ENCODE data around the gene PNMA1. TPM values are rescaled to one million over a fixed set of nuclear protein-coding genes. Genes with fewer than 3 reads are reported as not detected.
A peak's percentile ranks its signal among the peaks of the same experiment; 100 is the strongest.

PNMA1 gene
- total RNA-seq, 1 donor from 2014 or later: 12.9 TPM

DNA sequence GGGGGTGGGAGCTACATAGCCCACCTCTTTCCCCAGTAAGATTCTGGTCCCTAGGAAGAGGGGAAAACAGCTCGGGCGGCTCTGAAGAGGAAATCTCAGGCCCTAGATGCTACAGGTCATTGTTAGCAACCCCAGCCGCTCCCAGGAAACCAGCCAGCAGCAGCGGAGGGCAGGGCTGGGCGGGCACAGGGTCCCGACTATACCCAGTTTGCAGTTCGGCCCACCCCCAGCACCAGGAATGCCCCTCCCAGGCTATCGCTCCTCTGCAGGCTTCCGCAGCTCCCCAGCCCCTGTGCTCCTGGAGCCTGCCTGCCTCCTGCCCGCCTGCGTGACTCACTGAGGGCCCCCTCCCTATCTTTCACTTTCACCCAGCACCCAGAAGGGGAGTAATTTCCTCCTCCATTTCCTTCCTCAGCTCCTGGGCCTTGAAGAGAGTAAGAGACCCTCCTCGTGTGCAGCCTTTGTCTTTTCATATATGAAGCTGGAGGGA lies 27.2 kb upstream of the PNMA1 start:
- DNase-seq: peak; percentile 86
- ATAC-seq (ENCODE audit: poor library complexity): peak; percentile 69
- intact Hi-C loops (cut with DNase I): no loop called here

DNA sequence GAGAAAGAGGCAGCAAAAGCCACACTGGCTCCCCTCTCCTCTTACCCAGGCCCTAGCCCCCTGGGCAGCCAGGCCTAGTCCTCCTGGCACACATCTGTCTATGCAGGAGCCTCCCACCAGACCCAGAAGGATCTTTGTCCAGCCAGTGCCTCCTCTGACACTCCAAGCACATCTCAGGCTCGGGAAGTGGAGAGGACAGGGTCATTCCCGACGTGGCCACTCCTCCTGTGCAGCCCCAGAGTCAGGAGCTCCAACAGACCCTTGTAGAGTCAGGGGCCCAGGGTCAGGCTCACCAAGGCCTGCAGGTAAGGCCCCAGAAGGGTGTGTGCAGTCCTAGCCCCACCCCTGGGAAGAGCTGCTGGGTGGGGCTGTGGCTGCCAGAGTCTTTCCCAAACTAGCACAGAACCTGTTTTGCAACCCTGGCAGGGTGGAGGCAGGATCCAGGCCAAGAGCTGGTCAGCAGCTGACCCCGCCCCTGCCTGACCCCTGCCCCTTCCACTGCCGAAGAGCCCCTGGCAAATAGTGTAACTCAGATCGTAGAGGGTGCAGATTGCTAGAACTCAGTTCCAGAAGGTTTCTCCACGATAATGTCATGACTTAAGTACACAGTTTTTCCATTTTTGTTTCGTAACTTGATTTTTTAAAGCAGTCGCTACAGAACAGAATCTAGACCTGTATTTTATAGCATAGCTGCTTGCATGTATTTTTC lies 26.6 kb upstream of the PNMA1 start:
- peak; percentile 81 for ATAC-seq (ENCODE audit: poor library complexity)
- intact Hi-C loops (cut with DNase I): no loop called here
- peak; percentile 87 for DNase-seq

DNA sequence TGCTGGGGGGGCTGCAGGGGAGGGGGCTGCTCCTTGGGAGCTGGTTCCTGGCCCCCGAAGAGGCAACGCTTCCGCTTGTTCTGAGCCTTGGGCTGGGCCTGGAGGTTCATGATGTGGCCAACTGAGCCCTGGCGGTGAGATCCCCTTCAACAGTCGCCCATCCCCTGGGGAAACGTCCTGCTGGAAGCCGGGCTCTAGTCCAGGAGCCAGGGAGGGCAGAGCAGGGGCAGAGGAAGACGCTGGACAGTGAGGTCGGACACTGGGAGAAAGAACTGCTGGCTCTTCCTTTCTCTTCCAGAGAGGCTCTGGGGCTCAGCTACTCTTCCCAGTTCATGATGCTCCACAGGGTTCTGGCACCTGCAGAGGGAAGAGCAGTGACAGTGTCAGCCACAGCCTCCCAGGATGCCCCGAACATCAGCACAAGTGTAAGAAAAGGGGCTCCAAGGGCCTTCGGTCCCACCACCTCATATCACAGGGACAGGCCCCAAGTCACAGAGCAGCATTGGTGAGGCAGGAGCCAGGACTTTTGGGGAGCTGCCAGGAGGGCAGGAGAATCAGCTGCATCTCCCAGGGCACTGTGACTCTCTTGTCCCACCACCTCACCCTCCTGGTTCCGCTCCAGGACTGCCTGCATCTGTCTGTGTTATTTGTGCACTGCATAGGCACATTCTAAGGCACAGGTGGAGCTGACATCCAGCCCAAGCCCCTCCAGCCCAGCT lies 25.9 kb upstream of the PNMA1 start:
- intact Hi-C loops (cut with DNase I): no loop called here
- ATAC-seq (ENCODE audit: poor library complexity) (no peak), DNase-seq (peak; percentile 51)

DNA sequence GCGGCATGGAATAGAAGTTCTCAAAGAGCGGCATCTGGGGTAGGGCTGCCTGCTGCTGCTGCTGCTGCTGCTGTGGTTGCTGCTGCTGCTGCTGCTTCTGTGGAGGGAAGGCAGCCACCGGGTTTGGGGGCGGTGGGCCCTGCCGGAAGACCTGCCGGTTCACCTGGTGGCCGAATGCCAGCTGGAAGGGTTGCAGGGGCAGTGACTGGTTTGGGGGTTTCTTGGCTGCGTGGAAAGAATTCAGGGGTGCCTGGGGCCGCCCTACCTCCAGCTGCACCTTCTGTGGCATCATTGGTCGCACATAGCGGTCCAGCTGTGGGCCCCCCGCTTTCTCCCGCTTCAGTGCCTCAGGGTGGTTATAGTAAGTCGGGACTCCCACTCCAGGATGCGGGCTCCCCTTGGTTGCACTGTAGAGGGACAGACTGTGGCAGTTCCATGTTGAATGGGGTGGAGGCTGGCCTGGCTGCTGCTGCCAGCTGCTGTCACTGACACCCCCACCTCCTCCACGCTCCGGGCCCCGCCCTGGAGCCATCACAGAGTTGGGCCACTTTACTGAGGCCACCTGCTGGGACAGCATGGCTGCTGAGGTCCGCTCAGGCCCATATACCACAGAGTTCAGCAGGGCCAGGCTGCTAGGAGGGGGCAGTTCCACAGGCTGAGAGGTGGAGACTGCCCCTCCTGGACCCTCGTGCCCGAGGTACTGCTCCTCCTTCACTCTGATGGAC lies 25.2 kb upstream of the PNMA1 start:
- DNase-seq (peak; percentile 42), ATAC-seq (ENCODE audit: poor library complexity) (no peak)
- intact Hi-C loops (cut with DNase I): no loop called here

DNA sequence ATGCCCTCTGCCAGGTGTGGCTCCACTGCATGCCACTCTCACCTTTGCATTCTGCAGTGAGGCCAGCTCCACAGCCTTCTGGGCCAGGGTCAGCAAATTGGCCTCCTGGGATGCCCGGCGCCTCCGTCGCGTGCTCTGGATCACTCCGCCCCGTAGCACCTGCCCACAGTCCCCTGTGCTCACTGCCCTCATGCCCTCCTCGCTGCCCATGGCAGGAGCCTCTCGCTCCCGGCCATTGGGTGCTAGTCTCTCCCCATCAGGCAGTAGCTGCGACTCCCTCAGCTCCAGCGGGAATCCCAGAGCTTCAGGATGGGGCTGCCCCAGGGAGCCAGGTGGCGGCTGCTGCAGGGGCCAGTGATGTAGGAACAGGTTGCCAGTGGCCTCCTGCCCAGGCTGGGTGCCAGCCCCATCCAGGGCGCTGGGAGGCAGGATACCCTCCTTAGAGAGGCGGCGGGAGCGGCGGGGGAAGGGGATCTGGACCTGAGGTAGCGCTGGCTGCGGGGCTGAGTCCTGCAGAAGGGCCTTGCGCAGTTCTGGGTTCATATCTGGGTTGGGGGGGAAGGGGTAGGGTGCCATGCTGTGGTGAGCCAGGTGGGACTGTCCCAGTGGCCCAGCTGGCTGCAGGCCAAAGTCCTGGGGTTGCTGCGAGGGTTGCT lies 24.5 kb upstream of the PNMA1 start:
- peak; percentile 47 for DNase-seq
- no peak for ATAC-seq (ENCODE audit: poor library complexity)
- intact Hi-C loops (cut with DNase I): no loop called here

DNA sequence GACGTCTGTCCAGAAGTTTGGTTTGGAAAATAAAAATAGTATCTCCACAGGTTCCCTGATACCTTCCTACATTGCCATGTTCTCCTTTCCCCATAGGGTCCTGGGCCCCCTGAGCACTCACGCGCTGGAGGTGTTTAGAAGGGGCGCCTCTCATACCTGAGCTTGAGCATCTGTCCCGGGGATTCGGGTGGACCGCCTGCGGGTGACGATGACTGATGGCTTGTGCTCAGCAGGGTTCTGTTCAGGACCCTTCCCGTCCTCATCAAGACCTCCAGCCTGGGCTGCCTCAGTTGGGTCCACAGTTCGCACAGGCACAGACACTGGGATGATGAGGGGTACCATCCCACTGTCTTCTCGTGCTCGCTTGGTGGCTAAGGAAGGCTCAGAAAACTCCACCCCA lies 22.7 kb upstream of the PNMA1 start:
- intact Hi-C loops (cut with DNase I): no loop called here
- ATAC-seq (ENCODE audit: poor library complexity): no peak

DNA sequence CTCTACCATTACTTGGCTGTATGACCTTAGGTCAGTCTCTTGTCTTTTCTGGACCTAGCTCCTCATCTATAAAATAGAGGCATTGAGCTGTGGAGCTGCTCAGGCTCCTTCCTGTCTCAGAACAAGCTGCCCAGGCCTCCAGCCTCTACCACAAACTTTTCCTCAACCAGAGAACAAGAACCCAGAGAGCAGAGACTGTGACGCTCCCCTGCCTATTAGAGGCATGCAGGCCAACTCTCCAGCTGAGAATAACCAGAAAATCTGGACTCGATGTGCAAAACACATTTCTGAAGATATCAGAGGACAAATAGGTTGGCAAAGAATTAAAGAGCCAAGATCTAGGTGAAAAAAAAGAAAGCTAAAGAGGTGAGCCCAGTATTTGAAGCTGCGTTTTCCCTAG lies 17.8 kb upstream of the PNMA1 start:
- DNase-seq (no peak), ATAC-seq (ENCODE audit: poor library complexity) (no peak)
- intact Hi-C loops (cut with DNase I): no loop called here

More for the DNA sequence above, 22.7 kb upstream of the PNMA1 start:
- no peak for DNase-seq

DNA sequence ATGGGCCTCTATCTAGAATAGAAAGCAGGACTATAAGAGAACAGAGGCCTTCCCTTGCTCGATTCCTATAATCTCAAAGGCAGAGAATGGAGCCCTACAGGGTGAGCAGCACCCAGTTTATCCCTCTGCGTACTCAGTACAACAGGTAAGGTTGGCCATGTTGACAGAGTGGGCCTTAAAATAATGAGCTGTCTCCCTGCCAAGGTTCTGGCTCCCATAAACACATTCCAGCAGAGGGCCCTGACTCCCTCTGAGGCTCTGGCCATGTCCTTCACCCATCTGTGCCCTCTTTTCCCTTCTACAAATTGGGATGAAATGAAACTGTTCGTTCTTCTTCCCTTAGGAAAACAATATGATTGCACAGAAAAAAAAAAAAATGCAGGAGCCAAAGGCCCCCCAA lies 16.9 kb upstream of the PNMA1 start:
- ATAC-seq (ENCODE audit: poor library complexity) (peak; percentile 69), DNase-seq (no peak)
- intact Hi-C loops (cut with DNase I): no loop called here

DNA sequence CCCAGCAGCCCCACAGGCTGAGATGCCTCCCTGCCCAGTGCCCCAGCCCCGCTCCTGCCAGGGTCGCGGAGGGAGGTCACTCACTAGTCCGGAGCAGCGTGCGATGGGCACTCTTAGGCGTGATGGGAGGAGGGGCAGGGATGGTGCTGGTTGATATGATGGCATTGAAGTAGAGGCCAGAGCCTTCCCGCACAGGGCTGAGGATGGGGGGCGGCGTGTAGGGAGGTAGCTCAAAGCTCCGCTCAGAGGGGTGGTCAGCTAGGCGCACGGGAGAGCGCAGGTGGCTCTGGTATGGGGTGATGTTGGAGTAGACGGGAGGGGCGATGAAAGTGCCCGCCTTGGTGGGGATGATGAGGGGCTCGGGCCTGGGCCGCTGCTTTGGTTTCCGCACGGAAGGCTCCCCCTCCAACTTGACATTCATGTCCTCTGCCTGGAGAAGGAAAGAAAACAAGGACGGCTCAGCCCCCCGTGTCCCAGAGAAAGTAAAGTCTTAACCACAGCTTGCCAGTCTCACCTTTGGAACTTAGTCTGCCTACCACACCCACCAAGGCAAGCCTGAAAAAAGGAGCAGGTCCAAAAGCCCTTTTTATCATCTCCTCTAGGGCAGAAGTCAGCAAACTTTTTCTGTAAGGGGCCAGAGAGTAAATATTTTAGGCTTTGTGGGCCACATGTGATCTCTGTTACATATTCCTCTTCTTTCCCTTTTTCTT lies 15.5 kb upstream of the PNMA1 start:
- DNase-seq (no peak), ATAC-seq (ENCODE audit: poor library complexity) (no peak)
- intact Hi-C loops (cut with DNase I): loop anchor here (2.0 to 10.0 kb wide), 2 partner anchors 55 to 95 kb away; no protein-coding TSS in a partner anchor

DNA sequence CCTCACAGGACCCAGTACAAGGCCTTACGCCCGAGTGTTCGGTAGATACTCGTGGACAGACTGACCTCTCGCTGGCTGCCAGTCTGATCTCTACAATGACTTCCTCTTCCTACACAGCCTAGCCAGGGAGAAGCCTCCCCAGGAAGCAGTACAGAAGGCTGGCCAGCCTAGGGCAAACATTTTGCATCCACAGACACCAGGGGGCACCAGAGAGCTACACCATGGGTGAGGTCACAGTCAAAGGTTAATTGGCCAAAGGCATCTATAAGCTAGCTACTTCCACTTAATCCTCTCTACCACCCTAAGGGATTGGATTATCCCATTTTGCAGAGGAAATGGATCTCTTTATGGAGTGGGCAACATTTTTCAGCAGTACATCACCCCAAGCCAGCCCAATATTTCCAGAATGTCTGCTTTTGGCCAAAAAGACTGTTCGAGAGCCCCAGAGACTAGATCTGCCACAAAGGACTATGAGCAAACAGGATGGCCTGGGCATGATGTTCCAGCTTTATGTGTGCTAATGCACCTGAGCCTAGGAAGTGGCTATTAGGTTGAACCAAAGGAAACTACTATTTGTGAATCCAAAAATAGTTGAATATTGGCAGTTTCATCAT lies 14.6 kb upstream of the PNMA1 start:
- intact Hi-C loops (cut with DNase I): loop anchor here (2.0 to 10.0 kb wide), 2 partner anchors 56 to 96 kb away; no protein-coding TSS in a partner anchor
- peak; percentile 75 for ATAC-seq (ENCODE audit: poor library complexity)
- DNase-seq: peak; percentile 91

DNA sequence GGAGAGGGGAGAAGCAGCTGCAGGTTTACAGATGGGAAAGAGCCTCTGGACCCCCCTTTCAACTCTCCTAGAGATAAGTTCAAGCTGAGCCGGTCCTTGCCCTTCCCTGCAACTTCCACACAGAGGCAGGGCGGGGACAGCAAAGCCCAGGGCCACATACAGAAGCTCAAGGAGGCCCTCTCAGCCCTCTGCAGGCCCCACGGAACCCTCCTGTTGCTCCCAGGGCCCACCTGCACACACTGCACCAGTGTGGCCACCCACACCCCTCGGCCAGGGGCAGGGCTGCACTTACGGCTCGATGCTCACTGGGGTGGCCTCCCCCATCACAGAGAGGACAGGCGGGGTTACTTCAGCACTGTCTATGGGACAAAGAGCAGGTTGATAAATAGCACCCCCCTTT lies 13.0 kb upstream of the PNMA1 start:
- no peak for DNase-seq
- intact Hi-C loops (cut with DNase I): loop anchor here (10.0 kb wide), 1 partner anchor 58 kb away; no protein-coding TSS in a partner anchor
- ATAC-seq (ENCODE audit: poor library complexity): no peak

DNA sequence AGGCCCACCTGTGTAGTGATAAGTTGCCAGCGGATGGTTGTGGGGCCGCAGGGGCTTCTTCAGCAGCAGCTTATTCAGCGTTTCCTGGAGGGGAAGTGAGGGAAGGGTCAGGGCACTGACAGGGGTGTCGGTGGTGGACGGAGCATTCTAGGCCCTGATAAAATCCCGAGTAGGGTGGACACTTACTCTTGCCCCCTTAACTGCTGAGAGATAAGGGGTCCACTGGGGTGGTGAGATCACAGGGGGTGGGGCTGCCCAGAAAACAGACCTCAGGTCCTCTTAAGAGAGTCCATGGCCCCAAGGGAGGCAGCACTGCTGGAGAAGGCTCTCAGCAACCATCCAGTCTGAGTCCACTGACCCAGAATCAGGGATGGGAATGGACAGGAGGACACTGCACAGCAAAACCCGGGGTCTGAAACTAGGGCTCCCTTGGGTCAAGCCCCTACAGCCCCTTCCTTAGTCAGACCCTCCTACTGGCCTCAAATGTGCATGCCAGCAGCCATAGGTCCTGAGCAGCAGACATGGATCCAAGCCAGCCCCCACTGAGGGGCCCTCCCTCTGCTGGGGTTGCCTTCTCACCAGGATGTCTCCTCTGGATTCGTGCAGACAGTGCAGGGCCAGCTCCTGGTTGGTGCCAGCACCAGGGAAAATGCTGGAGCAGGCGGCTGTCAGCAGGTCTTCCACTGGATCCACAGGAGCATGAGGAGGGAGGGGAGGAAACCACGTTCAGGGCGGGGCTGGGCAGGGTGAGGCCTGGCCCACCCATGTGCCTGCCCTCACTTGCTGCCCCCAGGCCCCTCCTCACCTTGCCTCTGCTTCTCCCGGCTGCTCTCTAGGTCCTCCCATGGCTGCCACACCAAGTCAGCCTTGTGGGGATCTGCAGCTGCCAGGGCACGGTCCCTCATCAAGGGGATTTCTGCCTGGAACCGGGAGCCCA lies 12.1 kb upstream of the PNMA1 start:
- intact Hi-C loops (cut with DNase I): loop anchor here (10.0 kb wide), 1 partner anchor 59 kb away; no protein-coding TSS in a partner anchor

DNA sequence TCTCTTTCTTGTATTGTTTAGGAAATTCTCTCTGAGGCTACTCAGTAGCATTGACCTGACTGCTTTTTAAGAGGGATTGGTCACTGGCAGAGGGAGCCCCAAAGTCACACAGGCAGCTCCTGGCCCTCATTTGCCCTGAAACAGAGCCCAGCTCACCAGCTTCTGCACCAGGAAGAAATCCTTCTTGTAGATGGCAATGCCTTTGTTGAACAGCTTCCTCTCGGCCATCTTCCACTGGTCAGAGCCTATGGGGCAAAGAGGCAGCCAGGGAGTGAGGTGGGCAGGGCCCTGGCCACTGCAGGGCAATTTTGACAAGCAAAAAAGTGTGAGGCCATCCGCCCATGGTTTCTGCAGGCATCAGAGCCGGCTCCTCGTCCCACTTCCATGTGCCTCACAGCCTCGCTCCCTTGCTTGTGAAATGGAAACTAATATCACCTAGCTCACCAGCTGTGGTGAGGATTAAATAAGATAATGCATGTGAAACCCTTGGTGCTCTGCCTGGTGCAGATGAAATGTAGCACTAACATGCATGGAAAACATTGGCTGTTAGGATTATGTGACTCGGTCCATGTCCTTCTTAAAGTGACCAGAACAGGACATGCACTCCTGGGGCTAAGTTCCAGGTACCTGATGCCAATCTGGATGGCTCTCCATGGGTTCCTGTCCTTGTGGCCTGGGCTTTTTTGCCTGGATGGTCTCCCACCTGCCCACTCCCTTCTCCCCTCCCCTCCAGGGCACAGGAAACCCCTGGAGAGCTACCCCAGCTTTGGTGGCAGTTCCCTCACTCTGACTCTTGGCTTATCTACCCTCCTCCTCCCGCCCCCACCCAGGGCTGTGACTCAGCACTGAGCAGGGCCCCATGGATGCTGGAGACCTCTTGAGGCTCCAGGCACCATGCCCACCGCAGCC lies 11.2 kb upstream of the PNMA1 start:
- DNase-seq: no peak
- intact Hi-C loops (cut with DNase I): loop anchor here (10.0 kb wide), 1 partner anchor 59 kb away; no protein-coding TSS in a partner anchor
- no peak for ATAC-seq (ENCODE audit: poor library complexity)

More for the DNA sequence above, 12.1 kb upstream of the PNMA1 start:
- ATAC-seq (ENCODE audit: poor library complexity) (no peak), DNase-seq (no peak)

DNA sequence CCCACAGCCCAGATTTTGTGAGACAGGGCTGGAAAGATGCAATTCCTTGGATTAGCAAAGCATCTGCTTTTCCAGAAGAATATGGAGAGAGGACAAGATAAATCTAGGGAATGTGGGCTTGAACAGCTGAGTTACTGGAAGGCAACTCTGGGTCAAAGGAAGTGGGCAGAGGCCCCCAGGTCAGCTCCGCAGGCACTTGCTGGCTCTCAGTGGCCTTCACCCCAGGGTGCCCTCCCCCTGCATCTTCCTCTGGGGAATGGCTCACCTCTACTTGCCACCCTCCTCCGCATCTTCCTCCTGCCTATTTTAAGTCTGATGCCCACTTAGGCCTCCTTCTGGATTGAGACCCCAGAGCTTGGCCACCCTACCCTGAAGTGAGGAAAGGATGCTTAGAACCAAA lies 10.5 kb upstream of the PNMA1 start:
- DNase-seq (no peak), ATAC-seq (ENCODE audit: poor library complexity) (no peak)
- intact Hi-C loops (cut with DNase I): loop anchor here (10.0 kb wide), 1 partner anchor 60 kb away; no protein-coding TSS in a partner anchor

DNA sequence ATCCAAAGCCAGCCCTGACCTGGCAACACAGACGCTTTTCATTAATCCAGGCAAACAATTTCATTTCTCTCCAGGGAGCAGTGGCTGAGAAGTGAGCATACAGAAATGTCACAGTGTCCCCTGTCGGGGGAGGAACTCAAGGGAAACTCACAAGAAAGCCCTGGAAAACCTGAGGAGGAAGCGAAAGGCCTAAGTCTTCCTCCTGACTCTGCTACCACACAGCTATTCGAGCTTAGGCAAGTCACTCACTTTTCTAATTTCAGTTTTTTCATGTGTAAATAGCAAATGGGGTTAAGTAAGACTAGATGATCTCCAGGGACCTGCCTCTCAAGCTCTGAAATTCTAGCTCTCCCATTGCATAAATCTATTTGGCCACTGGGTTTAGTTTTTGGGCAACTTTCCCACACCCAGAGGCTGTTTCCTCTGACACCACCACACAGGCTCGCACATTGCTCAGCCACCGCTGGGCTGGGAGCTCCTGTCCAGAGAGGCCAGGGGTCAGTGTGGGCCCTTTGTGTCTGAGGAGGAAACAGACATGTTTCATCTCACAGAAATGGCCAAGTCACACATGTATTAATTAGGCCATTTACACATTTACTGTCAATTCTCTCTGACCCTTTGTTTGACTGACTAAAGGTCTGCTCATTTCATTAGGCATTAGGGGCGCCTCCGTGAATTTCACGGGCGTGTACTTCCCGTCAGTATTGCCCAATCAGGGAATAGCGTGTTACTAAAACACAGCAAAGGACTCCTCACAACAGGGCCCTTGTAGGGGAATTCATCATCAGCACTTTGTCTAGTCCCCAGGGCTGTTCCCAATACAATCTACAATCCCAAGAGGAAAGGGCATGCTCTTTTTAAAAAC lies 9.8 kb upstream of the PNMA1 start:
- DNase-seq (peak; percentile 85), ATAC-seq (ENCODE audit: poor library complexity) (peak; percentile 77)
- intact Hi-C loops (cut with DNase I): loop anchor here (10.0 kb wide), 1 partner anchor 61 kb away; no protein-coding TSS in a partner anchor

Data from Right ventricle myocardium superior (tissue), 1 donor.